Rectal smooth muscle tissue (tissue), 1 donor: ENCODE results near the gene ZNF582.
"Not testable (repeated sequence)": the region's sequence is repeated elsewhere in the genome, so short reads cannot be mapped to it uniquely, and the experiment has no call there.

Experiments
- H3K27ac ChIP-seq: one replicate; pipeline ENCODE4 v1.7.0; 2013; ENCODE audit warnings: low read depth, low read length, inconsistent platforms
- H3K27me3 ChIP-seq: one replicate; pipeline ENCODE4 v1.7.0; 2013; ENCODE audit warnings: low read length; ENCODE audit not compliant: control insufficient read depth, insufficient read depth
- H3K36me3 ChIP-seq: one replicate; pipeline ENCODE4 v1.7.0; 2013; ENCODE audit warnings: low read length; ENCODE audit not compliant: control insufficient read depth, insufficient read depth
- H3K4me1 ChIP-seq: one replicate; pipeline ENCODE4 v1.7.0; 2013; ENCODE audit warnings: low read length; ENCODE audit not compliant: control insufficient read depth, insufficient read depth
- H3K4me3 ChIP-seq: one replicate; pipeline ENCODE4 v1.7.0; 2013; ENCODE audit warnings: low read length
- H3K9ac ChIP-seq: one replicate; pipeline ENCODE4 v1.7.0; 2013; ENCODE audit warnings: low read length

ZNF582 gene

DNA sequence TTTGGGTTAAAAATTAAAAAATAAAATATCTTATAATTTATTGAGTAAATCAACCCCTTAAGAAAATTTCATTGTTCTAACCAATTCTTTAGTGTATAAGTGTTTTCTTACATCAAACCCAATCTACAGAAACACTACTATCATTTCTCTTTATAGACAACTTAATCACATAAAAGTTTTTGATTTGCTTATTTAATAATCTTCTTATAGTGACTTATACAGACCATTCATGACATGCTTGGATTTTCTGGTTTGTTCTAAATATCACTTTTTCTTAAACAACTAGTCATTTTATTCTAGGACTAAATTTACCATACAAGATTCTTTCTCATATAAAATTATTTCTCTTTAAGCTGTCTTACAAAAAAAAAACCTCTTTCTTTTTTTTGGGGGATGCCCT, 51.4 kb downstream of the ZNF582 start:
- H3K27ac ChIP-seq = no peak overlapping the region
- H3K4me3 ChIP-seq = no peak overlapping the region
- H3K9ac ChIP-seq = no peak overlapping the region
- H3K36me3 ChIP-seq = no peaks in the 10 kb centered on the region
- no peaks in the 10 kb centered on the region for H3K27me3 ChIP-seq
- H3K4me1 ChIP-seq = no peaks in the 10 kb centered on the region

DNA sequence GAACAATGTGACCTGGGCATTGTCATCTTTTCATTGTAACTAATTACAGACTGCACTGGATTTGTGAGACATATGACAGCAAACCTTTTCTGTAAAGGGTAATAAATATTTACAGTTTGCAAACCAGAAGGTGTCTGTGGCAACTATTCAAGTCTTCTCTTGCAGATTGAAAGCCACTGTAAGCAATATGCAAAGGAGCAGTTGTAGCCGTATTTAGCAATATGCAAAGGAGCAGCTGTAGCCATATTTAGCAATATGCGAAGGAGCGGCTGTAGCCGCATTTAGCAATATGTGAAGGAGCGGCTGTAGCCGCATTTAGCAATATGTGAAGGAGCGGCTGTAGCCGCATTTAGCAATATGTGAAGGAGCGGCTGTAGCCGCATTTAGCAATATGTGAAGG, 54.3 kb downstream of the ZNF582 start:
- H3K4me3 ChIP-seq, H3K4me1 ChIP-seq, H3K27me3 ChIP-seq, H3K27ac ChIP-seq, H3K9ac ChIP-seq, H3K36me3 ChIP-seq: not testable (repeated sequence)

DNA sequence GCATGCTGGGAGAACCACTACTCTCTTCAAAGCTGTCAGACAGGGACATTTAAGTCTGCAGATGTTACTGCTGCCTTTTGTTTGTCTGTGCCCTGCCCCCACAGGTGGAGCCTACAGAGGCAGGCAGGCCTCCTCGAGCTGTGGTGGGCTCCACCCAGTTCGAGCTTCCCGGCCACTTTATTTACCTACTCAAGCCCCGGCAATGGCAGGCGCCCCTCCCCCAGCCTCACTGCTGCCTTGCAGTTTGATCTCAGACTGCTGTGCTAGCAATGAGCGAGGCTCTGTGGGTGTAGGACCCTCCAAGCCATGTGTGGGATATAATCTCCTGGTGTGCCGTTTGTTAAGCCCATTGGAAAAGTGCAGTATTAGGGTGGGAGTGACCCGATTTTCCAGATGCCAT, 56.3 kb downstream of the ZNF582 start:
- not testable (repeated sequence) for H3K27me3 ChIP-seq, H3K4me1 ChIP-seq, H3K36me3 ChIP-seq, H3K9ac ChIP-seq, H3K4me3 ChIP-seq, H3K27ac ChIP-seq

DNA sequence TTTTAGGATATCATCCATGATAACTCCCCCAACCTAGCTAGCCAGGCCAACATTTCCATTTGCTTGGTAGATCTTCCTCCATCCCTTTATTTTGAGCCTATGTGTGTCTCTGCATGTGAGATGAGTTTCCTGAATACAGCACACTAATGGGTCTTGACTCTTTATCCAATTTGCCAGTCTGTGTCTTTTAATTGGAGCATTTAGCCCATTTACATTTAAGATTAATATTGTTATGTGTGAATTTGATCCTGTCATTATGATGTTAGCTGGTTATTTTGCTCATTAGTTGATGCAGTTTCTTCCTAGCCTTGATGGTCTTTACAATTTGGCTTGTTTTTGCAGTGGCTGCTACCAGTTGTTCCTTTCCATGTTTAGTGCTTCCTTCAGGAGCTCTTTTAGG, 58.0 kb downstream of the ZNF582 start:
- H3K27ac ChIP-seq, H3K4me1 ChIP-seq, H3K4me3 ChIP-seq: not testable (repeated sequence)

DNA sequence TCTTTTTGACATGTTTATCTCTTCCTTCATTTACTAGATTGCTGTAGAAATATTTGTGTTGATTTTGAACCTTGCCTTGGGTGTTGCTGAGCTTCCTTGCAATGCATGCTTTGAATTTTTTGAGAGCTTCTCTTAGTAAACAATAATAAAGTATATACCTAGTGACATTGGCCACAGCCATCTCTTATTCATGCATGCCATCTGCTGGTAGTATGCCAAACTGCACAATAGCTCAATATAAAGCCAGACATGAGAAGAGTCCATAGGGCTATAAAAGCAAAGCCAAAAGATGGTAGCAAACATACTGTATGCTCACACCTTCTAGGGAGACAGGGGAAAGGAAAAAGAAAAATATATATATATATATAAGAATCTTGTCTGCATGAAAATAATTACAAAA, 59.8 kb downstream of the ZNF582 start:
- Histone ChIP-seq H3K27ac (no peak overlapping the region), H3K27me3 (no peaks in the 10 kb centered on the region), H3K9ac (no peak overlapping the region), H3K4me3 (no peak overlapping the region), H3K36me3 (no peaks in the 10 kb centered on the region), H3K4me1 (no peaks in the 10 kb centered on the region)

More for the DNA sequence above, 58.0 kb downstream of the ZNF582 start:
- not testable (repeated sequence) for H3K36me3 ChIP-seq, H3K27me3 ChIP-seq, H3K9ac ChIP-seq
